ENCODE results near the gene VAT1L.

VAT1L gene

GRCh38 chr16:77919761-77920415 lies 131.5 kb downstream of the VAT1L start:
- no peak for TF ChIP-seq CTCF (IDR thresholded peaks at IDR 0.05)

GRCh38 chr16:77920984-77921383 lies 132.6 kb downstream of the VAT1L start:
- no peak for TF ChIP-seq CTCF (IDR thresholded peaks at IDR 0.05)

DNA sequence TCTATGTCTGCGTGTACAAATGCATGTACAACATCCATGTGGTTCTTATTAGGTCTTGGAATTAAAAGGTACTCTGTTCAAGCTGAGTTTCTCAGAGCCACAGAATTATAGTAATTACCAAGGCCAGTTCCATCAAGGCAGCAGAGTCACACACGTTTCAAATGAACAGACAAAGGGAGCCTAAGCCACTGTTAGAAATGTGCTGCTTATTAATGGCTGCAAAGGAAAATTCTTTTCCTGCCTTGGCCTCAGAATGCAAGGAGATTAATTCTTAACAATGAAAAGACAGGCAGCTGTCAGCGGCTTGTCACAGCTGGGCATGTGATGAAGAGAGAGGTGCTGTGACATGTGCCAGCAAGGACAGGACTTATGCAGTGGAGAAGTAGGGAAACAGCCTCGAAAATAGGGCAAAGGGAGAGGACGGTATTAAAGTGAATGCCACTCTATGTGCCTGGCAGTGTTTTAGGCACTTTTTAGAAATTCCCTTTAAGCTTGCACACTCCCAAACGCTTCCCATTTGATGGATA lies 133.9 kb downstream of the VAT1L start:
- TF ChIP-seq CTCF (IDR thresholded peaks at IDR 0.05) = no peak

DNA sequence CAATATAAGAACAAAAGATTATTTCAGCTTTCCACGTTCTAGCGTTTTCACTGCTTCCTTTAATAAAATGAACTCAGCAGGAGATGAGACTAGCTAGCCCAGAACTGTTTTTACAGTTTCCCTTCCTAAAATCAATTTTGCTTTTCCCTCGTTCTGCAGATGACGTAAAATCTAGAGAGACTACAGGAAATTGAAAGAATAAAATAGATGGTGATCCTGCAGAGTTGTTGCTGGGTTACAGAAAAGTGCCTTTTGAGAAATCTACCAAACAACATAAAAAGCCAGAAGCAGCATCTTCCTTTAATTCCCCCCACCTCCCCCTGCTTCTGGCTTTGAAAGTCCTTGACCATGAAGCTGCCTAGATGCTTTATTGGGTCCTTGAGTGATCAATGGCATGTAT lies 137.2 kb downstream of the VAT1L start:
- TF ChIP-seq CTCF (IDR thresholded peaks at IDR 0.05) = no peak

DNA sequence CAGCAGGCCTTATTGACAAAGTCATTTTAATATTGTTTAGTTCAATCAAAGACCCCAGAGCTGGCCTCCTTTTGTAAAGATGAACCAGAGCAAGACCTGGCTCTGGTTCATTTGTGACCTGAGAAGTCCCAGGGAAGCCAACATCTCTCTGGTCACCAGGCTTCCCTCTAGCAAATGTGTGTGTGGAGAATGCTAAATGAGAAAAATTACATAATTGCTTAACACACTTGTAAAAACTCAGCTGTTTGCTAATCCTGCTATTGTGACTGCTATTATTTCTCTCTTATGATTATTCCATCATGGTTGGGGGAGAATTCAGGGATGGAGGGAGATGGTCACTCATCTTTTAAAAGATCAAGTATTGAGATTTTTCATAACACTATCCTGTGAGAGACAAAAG lies 139.7 kb downstream of the VAT1L start:
- no peak for TF ChIP-seq CTCF (IDR thresholded peaks at IDR 0.05)

- no peak for TF ChIP-seq CTCF (IDR thresholded peaks at IDR 0.05)
These were observed 140.6 kb downstream of the VAT1L start for GRCh38 chr16:77929004-77929403.

DNA sequence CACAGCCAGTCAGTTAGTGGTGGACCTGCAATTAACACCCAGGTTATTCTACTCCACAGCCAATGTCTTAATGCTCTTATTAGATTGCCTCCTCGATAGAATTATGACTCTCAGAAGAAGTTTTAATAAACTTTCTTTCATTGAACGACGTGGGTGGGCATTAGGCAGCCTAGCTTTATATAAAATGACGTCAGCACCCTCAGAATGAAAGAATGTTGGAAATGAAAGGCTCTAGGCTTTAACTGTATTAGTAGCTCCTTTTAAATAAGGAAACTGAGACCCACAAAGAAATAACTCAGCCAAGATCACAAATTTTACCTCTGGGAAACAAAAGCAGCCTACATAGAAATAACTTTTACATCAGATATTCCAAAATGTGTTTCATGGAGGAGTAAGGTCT lies 142.7 kb downstream of the VAT1L start:
- TF ChIP-seq CTCF (IDR thresholded peaks at IDR 0.05) = no peak
